Liver (tissue), 9 donors: ENCODE measurements around the gene TMTC1. TPM values are rescaled to one million over a fixed set of nuclear protein-coding genes. Genes with fewer than 3 reads are reported as not detected.

Experiments
- DNase-seq: peaks from one replicate; pipeline ENCODE4 v3.0.0-alpha.2; 2017; ENCODE audit warnings: low spot score
- H3K27ac ChIP-seq, 2 donors: one replicate each; pipeline ENCODE4 v1.7.0; 2013; ENCODE audit warnings: inconsistent platforms in 2 of 2, low read length in 2 of 2, control low read depth in 1 of 2, low read depth in 1 of 2, mild to moderate bottlenecking in 1 of 2
- H3K27me3 ChIP-seq, 4 donors: one replicate each; pipeline versions ENCODE4 v1.6.1 to v1.7.0; 2013; ENCODE audit warnings: low read length in 3 of 4, inconsistent platforms in 1 of 4, mild to moderate bottlenecking in 1 of 4, moderate library complexity in 1 of 4; ENCODE audit not compliant: control insufficient read depth in 4 of 4, insufficient read depth in 4 of 4
- H3K36me3 ChIP-seq, 4 donors: one replicate each; pipeline versions ENCODE4 v1.6.1 to v1.7.0; 2013; ENCODE audit warnings: low read length in 3 of 4, mild to moderate bottlenecking in 3 of 4, low read depth in 1 of 4, moderate library complexity in 1 of 4; ENCODE audit not compliant: control insufficient read depth in 4 of 4, insufficient read depth in 3 of 4
- H3K4me1 ChIP-seq, 4 donors: one replicate each; pipeline versions ENCODE4 v1.6.1 to v1.7.0; 2013; ENCODE audit warnings: low read length in 3 of 4, mild to moderate bottlenecking in 3 of 4, moderate library complexity in 1 of 4; ENCODE audit not compliant: control insufficient read depth in 4 of 4, insufficient read depth in 4 of 4
- H3K4me3 ChIP-seq, 3 donors: one replicate each; pipeline versions ENCODE4 v1.6.1 to v1.7.0; 2013; ENCODE audit warnings: low read length in 3 of 3, control low read depth in 1 of 3, low read depth in 1 of 3, mild to moderate bottlenecking in 1 of 3
- H3K9ac ChIP-seq, 2 donors: one replicate each; pipeline ENCODE4 v1.7.0; 2013; ENCODE audit warnings: low read length in 2 of 2, mild to moderate bottlenecking in 2 of 2, moderate library complexity in 2 of 2, control low read depth in 1 of 2, low read depth in 1 of 2
- H3K9me3 ChIP-seq, 4 donors: one replicate each; pipeline versions ENCODE4 v1.6.1 to v1.7.0; 2013; ENCODE audit warnings: low read length in 3 of 4; ENCODE audit not compliant: control insufficient read depth in 4 of 4
- CTCF ChIP-seq: fragments of 150-350 bp; IDR thresholded peaks from 2 replicates; pipeline ENCODE4 v1.5.1; 2017; ENCODE audit warnings: improper control_type of control experiment, low read depth, low read length; ENCODE audit not compliant: missing input control
- FOXA2 ChIP-seq: IDR thresholded peaks from 2 replicates; pipeline ENCODE4 v1.6.1; 2016; ENCODE audit warnings: antibody characterized with exemption
- GABPA ChIP-seq, 2 donors: IDR thresholded peaks in 1 of 2; conservative IDR thresholded peaks in 1 of 2; 2 replicates each; pipeline ENCODE4 v1.6.1; 2016; ENCODE audit warnings: antibody characterized with exemption in 2 of 2, mild to moderate bottlenecking in 1 of 2, moderate library complexity in 1 of 2
- HNF4A ChIP-seq, 2 donors: conservative IDR thresholded peaks; 2 replicates each; pipeline ENCODE4 v1.6.1; 2016; ENCODE audit warnings: antibody characterized with exemption in 2 of 2, mild to moderate bottlenecking in 2 of 2
- JUND ChIP-seq, 2 donors: IDR thresholded peaks; 2 replicates each; pipeline ENCODE4 v1.6.1; 2016; ENCODE audit warnings: antibody characterized with exemption in 2 of 2
- MAX ChIP-seq: IDR thresholded peaks from 2 replicates; pipeline ENCODE4 v1.6.1; 2016; ENCODE audit warnings: antibody characterized with exemption
- NR2F2 ChIP-seq: IDR thresholded peaks from 2 replicates; pipeline ENCODE4 v1.6.1; 2016; ENCODE audit warnings: antibody characterized with exemption
- REST ChIP-seq: IDR thresholded peaks from 2 replicates; pipeline ENCODE4 v1.6.1; 2016; ENCODE audit warnings: antibody characterized with exemption, mild to moderate bottlenecking
- SP1 ChIP-seq: IDR thresholded peaks from 2 replicates; pipeline ENCODE4 v1.6.1; 2018; ENCODE audit warnings: antibody characterized with exemption, mild to moderate bottlenecking
- ZBTB33 ChIP-seq: IDR thresholded peaks from 2 replicates; pipeline ENCODE4 v1.6.1; 2016; ENCODE audit warnings: antibody characterized with exemption
- WGBS: extraction: QIAGEN DNeasy Blood & Tissue Kit; methylation state at CpG from one replicate; pipeline ENCODE4 v1.1.7; 2013; 5-methylcytosine and 5-hydroxymethylcytosine counted together
- polyA plus RNA-seq, 2 donors: library from polyadenylated mRNA; stranded (reverse) in 1 of 2; unstranded in 1 of 2; fragments of 200-250 nt in 1 of 2; fragments of >200 nt in 1 of 2; fragmentation: Nextera tagmentation in 1 of 2; extraction: Ambion mirVana in 1 of 2; gene quantifications; one replicate each; pipeline versions ENCODE4 v1.2.1 to v1.2.3, GENCODE V29; 2013 to 2015
- total RNA-seq, 2 donors: library from RNA; depleted of rRNA; stranded (reverse); fragments of >200 nt; gene quantifications; one replicate each; pipeline ENCODE4 v1.2.3, GENCODE V29; 2014
- donor health status: healthy.
- donor health status: healthy.
- donor health status: healthy.
- donor health status: healthy.
- donor health status: healthy.

Gene TMTC1
- total and polyA plus RNA-seq, 4 donors = 0.76 to 3.3 (median 2.1) TPM

GRCh38 chr12:29486972-29487371, 296.8 kb downstream of the TMTC1 start:
- no peak for TF ChIP-seq GABPA (IDR thresholded peaks at IDR 0.05 in 1 of 2, conservative IDR thresholded peaks at IDR 0.05 in 1 of 2)
- TF ChIP-seq HNF4A (conservative IDR thresholded peaks at IDR 0.05) = no peak
- Histone ChIP-seq H3K9me3 (no peaks in the 10 kb centered on the region), H3K36me3 (no peaks in the 10 kb centered on the region), H3K9ac (no peak overlapping the region), H3K27ac (no peak overlapping the region), H3K4me3 (no peak overlapping the region), H3K27me3 (no peaks in the 10 kb centered on the region), H3K4me1 (no peaks in the 10 kb centered on the region)
- WGBS = 83% methylated on average over 2 of the region's 2 CpGs
- no peak for DNase-seq

GRCh38 chr12:29463198-29463597, 320.5 kb downstream of the TMTC1 start:
- 83% methylated on average over 4 of the region's 4 CpGs for WGBS
- H3K9ac ChIP-seq = no peak overlapping the region
- H3K36me3 ChIP-seq = no peaks in the 10 kb centered on the region
- no peak for DNase-seq
- H3K27ac ChIP-seq = no peak overlapping the region
- H3K9me3 ChIP-seq = no peaks in the 10 kb centered on the region
- no peaks in the 10 kb centered on the region for H3K27me3 ChIP-seq
- TF ChIP-seq HNF4A (conservative IDR thresholded peaks at IDR 0.05) (no peak), REST (no peak), NR2F2 (no peak), ZBTB33 (no peak), JUND (IDR thresholded peaks at IDR 0.05) (no peak), MAX (no peak)
- no peak overlapping the region for H3K4me3 ChIP-seq
- H3K4me1 ChIP-seq = no peaks in the 10 kb centered on the region

GRCh38 chr12:29460082-29460481, 323.7 kb downstream of the TMTC1 start:
- TF ChIP-seq MAX (no peak), SP1 (no peak), REST (no peak), CTCF (no peak), FOXA2 (no peak)
- no peak overlapping the region for H3K4me3 ChIP-seq
- no peak overlapping the region for H3K9ac ChIP-seq
- H3K4me1 ChIP-seq = no peaks in the 10 kb centered on the region
- no peaks in the 10 kb centered on the region for H3K9me3 ChIP-seq
- H3K27ac ChIP-seq = no peak overlapping the region
- no peaks in the 10 kb centered on the region for H3K36me3 ChIP-seq
- no peaks in the 10 kb centered on the region for H3K27me3 ChIP-seq
- WGBS = 92% methylated on average over 2 of the region's 2 CpGs
- DNase-seq = no peak
